DMS153 treated with DMSO at 0.1 percent for 48 hours (cell line): ENCODE results near the gene MFF.

Source experiments
- DNase-seq: peaks from one replicate; lab custom pipeline; 2025; ENCODE audit not compliant: unreplicated experiment; lab: John Stamatoyannopoulos, UW

Gene MFF

GRCh38 chr2:227324995-227325838 lies at the start of gene MFF:
Gene MFF (plus strand): TSS chr2:227325251. CDS start chr2:227330666, 5,415 bp downstream.
- peak; percentile 71 for DNase-seq

GRCh38 chr2:227280895-227281294 lies 44.2 kb upstream of the MFF start:
- DNase-seq = no peak

- no peak for DNase-seq
Measured at GRCh38 chr2:227285741-227286236, 39.3 kb upstream of the MFF start.

- no peak for DNase-seq
Measured at GRCh38 chr2:227287771-227288170, 37.3 kb upstream of the MFF start.

- no peak for DNase-seq
Measured at GRCh38 chr2:227292314-227292713, 32.7 kb upstream of the MFF start.

- DNase-seq = no peak
Measured at GRCh38 chr2:227293531-227293930, 31.5 kb upstream of the MFF start.

- no peak for DNase-seq
Measured at GRCh38 chr2:227295806-227296205, 29.2 kb upstream of the MFF start.

- DNase-seq = no peak
Measured at GRCh38 chr2:227296671-227297405, 28.2 kb upstream of the MFF start.

- DNase-seq = no peak
Measured at GRCh38 chr2:227301523-227301922, 23.5 kb upstream of the MFF start.

- no peak for DNase-seq
Measured at GRCh38 chr2:227308784-227309183, 16.3 kb upstream of the MFF start.

GRCh38 chr2:227310756-227311110 lies 14.3 kb upstream of the MFF start:
- no peak for DNase-seq

GRCh38 chr2:227311861-227312506 lies 13.1 kb upstream of the MFF start:
- DNase-seq = no peak

GRCh38 chr2:227312579-227312978 lies 12.5 kb upstream of the MFF start:
- DNase-seq = no peak

GRCh38 chr2:227313310-227313709 lies 11.7 kb upstream of the MFF start:
- DNase-seq = no peak

- no peak for DNase-seq
Measured at GRCh38 chr2:227317834-227318233, 7.2 kb upstream of the MFF start.

GRCh38 chr2:227320305-227321094 lies 4.6 kb upstream of the MFF start:
- no peak for DNase-seq

GRCh38 chr2:227322530-227323205 lies 2.4 kb upstream of the MFF start:
- no peak for DNase-seq

GRCh38 chr2:227323818-227324217 lies 1.2 kb upstream of the MFF start:
- no peak for DNase-seq

GRCh38 chr2:227324642-227324994 lies 433 bp upstream of the MFF start:
- peak; percentile 31 for DNase-seq

- DNase-seq = no peak
Measured at GRCh38 chr2:227325839-227326195, 766 bp downstream of the MFF start.

GRCh38 chr2:227326783-227327182 lies 1.7 kb downstream of the MFF start:
- DNase-seq = no peak
